Measurements from ENCODE around the gene PIGZ.

Gene PIGZ

GRCh38 chr3:196983186-196983585, 14.6 kb upstream of the PIGZ start:
- no peak for DNase-seq (ENCODE audit: low spot score)

GRCh38 chr3:196981657-196982056, 13.0 kb upstream of the PIGZ start:
- DNase-seq (ENCODE audit: low spot score), result no peak

GRCh38 chr3:196979545-196979944, 10.9 kb upstream of the PIGZ start:
- DNase-seq (ENCODE audit: low spot score), result no peak

- no peak for DNase-seq (ENCODE audit: low spot score)
Measured at GRCh38 chr3:196976941-196977340, 8.3 kb upstream of the PIGZ start.

- DNase-seq (ENCODE audit: low spot score), result no peak
Measured at GRCh38 chr3:196975349-196975748, 6.7 kb upstream of the PIGZ start.

GRCh38 chr3:196974661-196975060, 6.0 kb upstream of the PIGZ start:
- DNase-seq (ENCODE audit: low spot score), result no peak

GRCh38 chr3:196971094-196971698, 2.6 kb upstream of the PIGZ start:
- DNase-seq (ENCODE audit: low spot score), result no peak

- no peak for DNase-seq (ENCODE audit: low spot score)
Measured at GRCh38 chr3:196970547-196971093, 2.0 kb upstream of the PIGZ start.

- peak; percentile 40 for DNase-seq (ENCODE audit: low spot score)
Measured at GRCh38 chr3:196969660-196970546, 1.3 kb upstream of the PIGZ start.

- DNase-seq (ENCODE audit: low spot score), result no peak
Measured at GRCh38 chr3:196969134-196969659, 564 bp upstream of the PIGZ start.

GRCh38 chr3:196967412-196968232, 1.0 kb downstream of the PIGZ start:
- DNase-seq (ENCODE audit: low spot score), result no peak

GRCh38 chr3:196966526-196967401, 1.9 kb downstream of the PIGZ start:
- DNase-seq (ENCODE audit: low spot score), result no peak

GRCh38 chr3:196965804-196966173, 2.8 kb downstream of the PIGZ start:
- no peak for DNase-seq (ENCODE audit: low spot score)

- no peak for DNase-seq (ENCODE audit: low spot score)
Measured at GRCh38 chr3:196965112-196965803, 3.4 kb downstream of the PIGZ start.

GRCh38 chr3:196963631-196963953, 5.0 kb downstream of the PIGZ start:
- DNase-seq (ENCODE audit: low spot score), result no peak

- no peak for DNase-seq (ENCODE audit: low spot score)
Measured at GRCh38 chr3:196962930-196963630, 5.6 kb downstream of the PIGZ start.

GRCh38 chr3:196962108-196962929, 6.3 kb downstream of the PIGZ start:
- DNase-seq (ENCODE audit: low spot score), result no peak

- no peak for DNase-seq (ENCODE audit: low spot score)
Measured at GRCh38 chr3:196954832-196955231, 13.8 kb downstream of the PIGZ start.

- DNase-seq (ENCODE audit: low spot score), result peak; percentile 62
Measured at GRCh38 chr3:196951371-196951770, 17.3 kb downstream of the PIGZ start.

Measured in COLO829 (cell line).